HCT116 (cell line): ENCODE results near the gene NFATC1. TPM values are rescaled to one million over a fixed set of nuclear protein-coding genes. Genes with fewer than 3 reads are reported as not detected.

Experiments used
- ATAC-seq: fragments of 200-7000 bp; cut with Tn5 transposase; 2 replicates; pipeline ENCODE4 v1.9.1; 2020; ENCODE audit warnings: mild to moderate bottlenecking, moderate library complexity
- BruUV-seq: library from RNA; stranded (reverse); fragments of 400-500 nt; replicated peaks from 2 replicates; lab custom pipeline; 2021; lab: Mats Ljungman, UMichigan
- CTCF ChIA-PET: fragments of 300-600 bp; sonication (Branson Sonifier 250); formaldehyde crosslinking; loops from one replicate; lab custom pipeline; 2021; ENCODE audit warnings: antibody characterized with exemption; lab: Charles Lee
- POLR2A ChIA-PET: fragments of 300-600, 350-600 bp; sonication (Branson Sonifier 250); formaldehyde crosslinking; loops from one replicate; lab custom pipeline; 2021; ENCODE audit warnings: antibody characterized with exemption; lab: Charles Lee
- RAD21 ChIA-PET, 2 experiments: fragments of 300-600 bp; sonication (Branson Sonifier 250); formaldehyde crosslinking; loops; one replicate each; lab custom pipeline; 2023; ENCODE audit warnings: low total read pairs in 2 of 2; ENCODE audit not compliant: uncharacterized antibody in 2 of 2, unreplicated experiment in 2 of 2, low non-redundant PET in 1 of 2; lab: Charles Lee
- DNase-seq: peaks from one replicate; pipeline ENCODE4 v3.0.0-alpha.2; 2010; ENCODE audit warnings: low read depth, low spot score
- H2AFZ ChIP-seq: fragments of 200-600 bp; shearing (Covaris generic), sonication (generic); 2 replicates; pipeline ENCODE4 v1.6.1; 2017; ENCODE audit warnings: low read depth, mixed run types, mixed read lengths, antibody characterized with exemption, low read length; ENCODE audit not compliant: poor library complexity, severe bottlenecking
- H3K27ac ChIP-seq: 2 replicates; pipeline ENCODE4 v1.5.1; 2012; ENCODE audit warnings: low read depth, low read length
- H3K27me3 ChIP-seq: fragments of 200-600 bp; sonication (generic); 2 replicates; pipeline ENCODE4 v1.6.1; 2016; ENCODE audit warnings: mixed run types, low read length, mixed read lengths; ENCODE audit not compliant: insufficient read depth
- H3K36me3 ChIP-seq, 2 experiments: fragments of 200-500 bp in 1 of 2; fragments of 200-600 bp in 1 of 2; sonication (Bioruptor generic) in 1 of 2; sonication (generic) in 1 of 2; 2 replicates each; pipeline versions ENCODE4 v1.5.1 to v1.6.1; 2014 to 2016; ENCODE audit warnings: low read length in 2 of 2, inconsistent platforms in 1 of 2, mixed read lengths in 1 of 2, mixed run types in 1 of 2; ENCODE audit not compliant: insufficient read depth in 2 of 2, control insufficient read depth in 1 of 2
- H3K4me1 ChIP-seq, 2 experiments: fragments of 200-600 bp in 1 of 2; sonication (generic) in 1 of 2; 2 replicates each; pipeline versions ENCODE4 v1.5.1 to v1.6.1; 2012 to 2017; ENCODE audit warnings: low read length in 2 of 2, inconsistent platforms in 1 of 2, mild to moderate bottlenecking in 1 of 2, mixed read lengths in 1 of 2, mixed run types in 1 of 2, moderate library complexity in 1 of 2; ENCODE audit not compliant: insufficient read depth in 2 of 2, control insufficient read depth in 1 of 2
- H3K4me2 ChIP-seq: fragments of 200-600 bp; sonication (generic); 2 replicates; pipeline ENCODE4 v1.6.1; 2017; ENCODE audit warnings: mixed run types, low read length, mixed read lengths
- H3K4me3 ChIP-seq, 2 experiments: fragments of 200-600 bp in 1 of 2; sonication (generic) in 1 of 2; replicated peaks in 1 of 2; 2 replicates each; pipeline ENCODE4 v1.5.1; 2011 to 2016; ENCODE audit warnings: low read length in 2 of 2, control low read depth in 1 of 2, low read depth in 1 of 2, mild to moderate bottlenecking in 1 of 2, mixed read lengths in 1 of 2, mixed run types in 1 of 2
- H3K79me2 ChIP-seq: fragments of 200-600 bp; sonication (generic); 2 replicates; pipeline ENCODE4 v1.6.1; 2017; ENCODE audit warnings: mild to moderate bottlenecking, mixed run types, low read length, moderate library complexity, mixed read lengths; ENCODE audit not compliant: insufficient read depth
- H3K9ac ChIP-seq: fragments of 200-600 bp; sonication (generic); 2 replicates; pipeline ENCODE4 v1.6.1; 2016; ENCODE audit warnings: low read length, mixed read lengths
- H3K9me2 ChIP-seq: fragments of 200-600 bp; sonication (generic), shearing (Covaris generic); 2 replicates; pipeline ENCODE4 v1.6.1; 2017; ENCODE audit warnings: mixed run types, mild to moderate bottlenecking, moderate library complexity; ENCODE audit not compliant: insufficient read depth
- H3K9me3 ChIP-seq, 2 experiments: fragments of 200-500 bp in 1 of 2; fragments of 200-600 bp in 1 of 2; sonication (Bioruptor generic) in 1 of 2; sonication (generic) in 1 of 2; 2 replicates each; pipeline ENCODE4 v1.6.1; 2014 to 2017; ENCODE audit warnings: low read length in 2 of 2, mixed read lengths in 2 of 2, inconsistent platforms in 1 of 2, low read depth in 1 of 2, mild to moderate bottlenecking in 1 of 2, mixed run types in 1 of 2, moderate library complexity in 1 of 2; ENCODE audit not compliant: control insufficient read depth in 1 of 2, insufficient read depth in 1 of 2
- H4K20me1 ChIP-seq: fragments of 200-600 bp; sonication (generic), shearing (Covaris generic); 2 replicates; pipeline ENCODE4 v1.6.1; 2017; ENCODE audit warnings: mixed run types, mild to moderate bottlenecking, moderate library complexity; ENCODE audit not compliant: insufficient read depth
- CEBPB ChIP-seq: IDR thresholded peaks from 2 replicates; pipeline ENCODE4 v1.6.1; 2012; ENCODE audit warnings: low read depth
- CTCF ChIP-seq, 3 experiments: fragments of 200-600 bp in 1 of 3; sonication (generic) in 1 of 3; IDR thresholded peaks in 2 of 3; conservative IDR thresholded peaks in 1 of 3; 2 replicates each; pipeline ENCODE4 v1.5.1; 2012 to 2017; ENCODE audit warnings: low read depth in 2 of 3, low read length in 2 of 3, antibody characterized with exemption in 1 of 3, borderline replicate concordance in 1 of 3, control low read depth in 1 of 3, mild to moderate bottlenecking in 1 of 3, mixed read lengths in 1 of 3, mixed run types in 1 of 3, moderate library complexity in 1 of 3; ENCODE audit not compliant: insufficient read depth in 1 of 3
- EZH2 ChIP-seq: fragments of 200-600 bp; sonication (generic); IDR thresholded peaks from 2 replicates; pipeline ENCODE4 v1.6.1; 2017; ENCODE audit warnings: antibody characterized with exemption, mixed run types
- EZH2phosphoT487 ChIP-seq: fragments of 200-600 bp; IDR thresholded peaks from 2 replicates; pipeline ENCODE4 v1.6.1; 2018; ENCODE audit warnings: antibody characterized with exemption, borderline replicate concordance
- FOSL1 ChIP-seq: IDR thresholded peaks from 2 replicates; pipeline ENCODE4 v1.6.1; 2012; ENCODE audit warnings: low read depth
- MAX ChIP-seq: IDR thresholded peaks from 2 replicates; pipeline ENCODE4 v1.6.1; 2012
- REST ChIP-seq: IDR thresholded peaks from 2 replicates; pipeline ENCODE4 v1.6.1; 2012; ENCODE audit warnings: low read depth
- SP1 ChIP-seq: IDR thresholded peaks from 2 replicates; pipeline ENCODE4 v1.6.1; 2012; ENCODE audit warnings: low read depth
- SRF ChIP-seq: IDR thresholded peaks from 2 replicates; pipeline ENCODE4 v1.6.1; 2012; ENCODE audit warnings: low read depth
- TCF7L2 ChIP-seq: IDR thresholded peaks from 2 replicates; pipeline ENCODE4 v1.7.0; 2011; ENCODE audit warnings: borderline replicate concordance, inconsistent platforms; ENCODE audit not compliant: insufficient read depth, insufficient read length; ENCODE audit errors: extremely low read depth
- ZBTB33 ChIP-seq: IDR thresholded peaks from 2 replicates; pipeline ENCODE4 v1.6.1; 2011; ENCODE audit warnings: mild to moderate bottlenecking, low read length, moderate library complexity; ENCODE audit not compliant: insufficient replicate concordance; ENCODE audit errors: extremely low read depth
- ZFX ChIP-seq: fragments of 450-650 bp; IDR thresholded peaks from 2 replicates; pipeline ENCODE4 v1.6.1; 2017
- ZNF274 ChIP-seq: fragments of 200-500 bp; sonication (Bioruptor generic); IDR thresholded peaks from 2 replicates; pipeline ENCODE4 v1.6.1; 2014; ENCODE audit warnings: mild to moderate bottlenecking, low read depth, low read length, inconsistent platforms
- intact Hi-C: fragments of 100-400 bp; cut with micrococcal nuclease; formaldehyde crosslinking; loops from 2 replicates; pipeline ENCODE4 v1.10.0; 2022
- total RNA-seq: library from RNA; stranded (reverse); gene quantifications from one replicate; pipeline ENCODE4 v1.2.1, GENCODE V29; 2021; ENCODE audit not compliant: unreplicated experiment

The NFATC1 gene
- total RNA-seq, 1 experiment from 2014 or later, result 20.8 TPM

GRCh38 chr18:79494936-79495335, 99.2 kb downstream of the NFATC1 start:
- no peak overlapping the region for H3K27ac ChIP-seq
- no peak overlapping the region for H2AFZ ChIP-seq
- ChIA-PET CTCF (no interaction called here), POLR2A (no interaction called here), RAD21 (no interaction called here)
- BruUV-seq, result no TSS peak
- DNase-seq (no peak), ATAC-seq (no peak)
- no peaks in the 10 kb centered on the region for H3K79me2 ChIP-seq
- intact Hi-C loops, result no loop called here
- no peaks in the 10 kb centered on the region for H3K4me1 ChIP-seq
- no peak overlapping the region for H3K4me3 ChIP-seq
- TF ChIP-seq MAX, result no peak
- TF ChIP-seq EZH2phosphoT487, result no peak
- no peak for TF ChIP-seq SRF
- TF ChIP-seq TCF7L2, result no peak
- no peak for TF ChIP-seq ZFX
- no peak for TF ChIP-seq ZBTB33
- TF ChIP-seq EZH2, result no peak
- no peak for TF ChIP-seq CTCF (IDR thresholded peaks at IDR 0.05 in 2 of 3, conservative IDR thresholded peaks at IDR 0.05 in 1 of 3; ENCODE audit: borderline replicate concordance in 1 of 3, insufficient read depth in 1 of 3, low read depth in 2 of 3, low read length in 2 of 3)
- no peak for TF ChIP-seq ZNF274
- no peak for TF ChIP-seq REST
- no peak for TF ChIP-seq SP1
- TF ChIP-seq FOSL1, result no peak
- no peak for TF ChIP-seq CEBPB
- H3K9me2 ChIP-seq, result no peaks in the 10 kb centered on the region
- no peaks in the 10 kb centered on the region for H3K36me3 ChIP-seq
- H4K20me1 ChIP-seq, result no peaks in the 10 kb centered on the region
- no peak overlapping the region for H3K4me2 ChIP-seq
- peaks cover 0 to 7% of the 10 kb centered on the region in 2 experiments; a peak in 2 of 4 replicates for H3K9me3 ChIP-seq
- H3K27me3 ChIP-seq, result no peaks in the 10 kb centered on the region
- H3K9ac ChIP-seq, result no peak overlapping the region
